ENCODE measurements around the gene CD200R1.

CD200R1 gene

DNA sequence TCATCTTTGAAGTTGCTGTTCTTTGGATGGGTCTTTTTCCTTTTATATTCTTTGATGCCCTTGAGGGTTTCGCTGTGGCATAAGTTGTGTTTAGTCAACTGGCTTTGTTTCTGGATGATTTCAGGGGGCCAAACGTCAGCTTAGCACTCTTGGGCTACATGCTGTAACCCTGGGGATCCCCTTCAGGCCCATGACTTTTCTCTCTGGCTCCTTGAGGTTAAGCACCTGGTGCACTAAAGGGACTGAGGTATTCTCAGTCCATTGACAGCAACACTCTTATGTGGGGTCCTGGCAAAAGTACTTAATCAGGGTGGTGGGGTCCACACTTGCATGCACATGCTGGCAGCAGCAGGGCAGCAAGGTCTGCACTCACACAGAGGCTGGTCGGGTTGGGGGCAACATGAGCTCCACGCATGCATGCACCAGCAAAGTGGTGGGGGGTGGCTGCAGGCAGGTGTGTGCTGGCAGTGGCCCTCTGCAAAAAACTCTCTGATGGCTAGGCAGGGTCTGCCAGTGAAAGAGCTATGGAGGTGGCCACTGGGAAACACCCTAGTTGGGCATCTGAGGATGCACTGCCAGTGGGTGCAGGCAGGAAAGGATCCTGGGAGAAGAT lies 90.1 kb downstream of the CD200R1 start:
- no peak for DNase-seq

DNA sequence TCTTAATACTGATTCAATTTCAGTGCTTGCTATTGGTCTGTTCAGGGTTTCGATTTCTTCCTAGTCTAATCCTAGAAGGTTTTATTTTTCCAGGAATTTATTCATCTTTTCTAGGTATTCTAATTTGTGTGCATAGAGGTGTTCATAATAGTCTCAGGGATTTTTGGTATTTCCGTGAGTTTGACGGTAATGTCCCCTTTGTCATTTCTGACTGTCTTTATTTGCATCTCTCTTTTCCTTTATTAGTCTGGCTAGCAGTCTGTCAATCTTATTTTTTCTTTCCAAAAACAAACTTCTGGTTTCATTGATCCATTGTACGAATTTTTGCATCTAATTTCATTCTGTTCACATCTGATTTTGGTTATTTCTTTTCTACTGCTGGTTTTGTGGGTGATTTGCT lies 93.0 kb downstream of the CD200R1 start:
- DNase-seq, result no peak

DNA sequence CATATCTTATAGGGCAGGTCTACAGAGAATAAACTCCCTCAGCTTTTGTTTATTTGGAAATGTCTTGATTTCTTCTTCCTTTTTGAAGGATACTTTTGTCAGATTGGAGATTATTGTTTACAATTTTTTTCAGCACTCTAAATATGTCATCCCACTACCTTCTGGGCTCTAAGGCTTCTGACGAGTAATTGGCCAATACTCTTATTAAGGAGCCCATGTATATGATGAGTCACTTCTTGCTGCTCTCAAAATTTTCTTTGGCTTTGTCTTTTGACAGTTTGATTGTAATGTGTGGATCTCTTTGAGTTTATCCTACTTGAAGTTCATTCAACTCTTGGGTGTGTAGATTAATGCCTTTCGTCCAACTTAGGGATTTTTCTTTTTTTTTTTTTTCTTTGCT lies 99.3 kb downstream of the CD200R1 start:
- DNase-seq, result no peak

DNA sequence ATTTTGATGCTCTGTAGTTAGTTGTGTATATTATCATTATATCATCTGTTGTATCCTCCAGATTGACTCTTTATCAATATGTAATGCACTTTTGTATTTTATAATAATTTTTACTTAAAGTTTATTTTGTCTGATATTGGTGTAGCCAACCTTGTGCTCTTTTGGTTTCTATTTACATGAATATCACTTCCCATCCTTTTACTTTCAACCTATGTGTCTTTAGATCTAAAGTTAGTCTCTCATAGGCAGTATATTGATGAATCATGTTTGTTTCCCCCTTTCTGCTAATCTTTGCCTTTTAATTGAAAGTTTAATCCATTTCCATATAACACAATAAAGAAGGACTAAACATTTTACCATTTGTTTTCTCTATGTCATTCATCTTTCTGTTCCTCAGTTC lies 100.2 kb downstream of the CD200R1 start:
- no peak for DNase-seq

DNA sequence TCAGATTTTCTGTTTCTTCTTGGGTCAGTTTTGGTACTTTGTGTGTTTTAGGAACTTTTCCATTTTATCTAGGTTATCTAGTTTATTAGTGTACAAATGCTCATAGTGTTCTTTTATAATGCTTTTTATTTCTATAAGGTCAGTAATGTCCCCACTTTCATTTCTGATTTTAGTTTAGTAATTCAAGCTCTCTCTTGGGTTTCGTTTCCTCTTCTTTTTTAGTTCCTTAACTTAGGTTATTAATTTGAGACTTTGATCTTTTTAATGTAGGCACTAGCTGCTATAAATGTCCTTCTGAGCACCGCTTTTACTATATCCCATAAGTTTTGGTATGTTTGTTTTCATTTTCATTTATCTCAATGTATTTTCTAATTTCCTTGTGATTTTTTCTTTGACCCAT lies 101.3 kb downstream of the CD200R1 start:
- DNase-seq, result no peak

DNA sequence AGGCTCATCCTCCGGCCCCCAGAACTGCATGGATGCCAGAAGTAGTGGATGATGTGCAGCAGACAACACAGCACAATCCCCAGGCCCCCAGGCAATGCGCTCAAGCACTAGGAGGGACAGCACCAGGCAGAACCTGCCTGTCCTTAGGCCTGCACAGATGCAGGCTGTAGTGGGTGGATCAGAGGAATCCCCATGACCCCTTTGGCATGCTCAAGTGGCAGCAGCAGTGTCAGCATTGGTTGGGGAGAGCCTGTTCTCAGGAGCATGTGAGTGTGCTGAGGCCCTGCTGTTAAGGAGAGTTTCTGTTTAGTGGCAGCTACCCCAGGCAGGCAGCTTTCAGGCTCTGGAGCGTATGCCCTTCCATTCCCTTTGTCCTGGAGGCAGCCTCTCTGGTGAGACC lies 103.2 kb downstream of the CD200R1 start:
- DNase-seq, result no peak
